Measurements from ENCODE around the gene XPNPEP3.
A peak's percentile ranks its signal among the peaks of the same experiment; 100 is the strongest.

XPNPEP3 gene

GRCh38 chr22:40951795-40952605, 95.1 kb downstream of the XPNPEP3 start:
- DNase-seq, result peak; percentile 61

- DNase-seq, result no peak
These were observed 96.5 kb downstream of the XPNPEP3 start for GRCh38 chr22:40953471-40953870.

- no peak for DNase-seq
These were observed 97.2 kb downstream of the XPNPEP3 start for GRCh38 chr22:40954113-40954512.

GRCh38 chr22:40955571-40955970, 98.6 kb downstream of the XPNPEP3 start:
- DNase-seq, result no peak

- no peak for DNase-seq
These were observed 100.7 kb downstream of the XPNPEP3 start for GRCh38 chr22:40957601-40958000.

- no peak for DNase-seq
These were observed 101.4 kb downstream of the XPNPEP3 start for GRCh38 chr22:40958299-40958698.

GRCh38 chr22:40960145-40960544, 103.2 kb downstream of the XPNPEP3 start:
- DNase-seq, result no peak

- DNase-seq, result peak; percentile 77
These were observed 109.2 kb downstream of the XPNPEP3 start for GRCh38 chr22:40965936-40966725.

GRCh38 chr22:40966726-40967085, 109.8 kb downstream of the XPNPEP3 start:
- DNase-seq, result peak; percentile 82

- peak; percentile 57 for DNase-seq
These were observed 110.3 kb downstream of the XPNPEP3 start for GRCh38 chr22:40967111-40967760.

GRCh38 chr22:40972587-40972986, 115.6 kb downstream of the XPNPEP3 start:
- DNase-seq, result no peak

GRCh38 chr22:40973144-40973543, 116.2 kb downstream of the XPNPEP3 start:
- DNase-seq, result no peak

- DNase-seq, result no peak
These were observed 118.4 kb downstream of the XPNPEP3 start for GRCh38 chr22:40975366-40975765.

- DNase-seq, result no peak
These were observed 120.1 kb downstream of the XPNPEP3 start for GRCh38 chr22:40976866-40977700.

GRCh38 chr22:40979198-40979597, 122.2 kb downstream of the XPNPEP3 start:
- no peak for DNase-seq

GRCh38 chr22:40979871-40980270, 122.9 kb downstream of the XPNPEP3 start:
- no peak for DNase-seq
